ENCODE data around the gene CD300H.

Gene CD300H

DNA sequence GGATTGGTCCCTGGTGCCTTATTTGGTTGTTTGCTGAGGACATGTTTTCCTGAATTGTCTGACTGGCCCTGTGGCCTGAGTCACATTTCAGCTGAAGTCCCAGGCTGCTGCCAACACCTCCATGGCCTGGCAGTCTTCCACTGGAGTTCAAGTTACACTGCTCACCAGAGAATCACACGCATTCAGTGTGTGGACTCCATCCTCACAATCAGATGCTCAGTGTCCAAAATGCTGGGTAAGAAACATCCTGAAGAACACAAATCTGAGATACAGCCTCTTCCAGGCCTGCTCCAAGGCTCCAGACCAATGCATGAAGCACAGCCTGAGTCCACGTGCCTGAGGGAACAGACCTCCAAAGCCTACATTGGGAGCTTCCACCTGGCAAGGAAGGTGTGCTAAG lies 55.3 kb downstream of the CD300H start:
- H3K4me3 ChIP-seq (ENCODE audit: low read depth, low read length), result no peak overlapping the region
- no peaks in the 10 kb centered on the region for H3K9me3 ChIP-seq (ENCODE audit: control insufficient read depth, insufficient read depth, low read depth, low read length)
- no peaks in the 10 kb centered on the region for H3K36me3 ChIP-seq (ENCODE audit: control insufficient read depth in 2 of 2, insufficient read depth in 1 of 2, low read length in 2 of 2)
- no peaks in the 10 kb centered on the region for H3K4me1 ChIP-seq (ENCODE audit: control insufficient read depth, insufficient read depth, low read length)
- POLR2A ChIA-PET, result no interaction called here
- CTCF ChIA-PET, result interaction anchor here (0.6 to 1.9 kb wide), 3 partner anchors 9 to 346 kb away, joined by 3 to 8 read pairs (median 6); no protein-coding TSS in a partner anchor
- no peak for TF ChIP-seq ZNF76 (tag by site-specific recombination; IDR thresholded peaks at IDR 0.05; ENCODE audit: borderline replicate concordance, low read depth)
- no peak for TF ChIP-seq ZNF585B (tag by site-specific recombination; IDR thresholded peaks at IDR 0.05)
- TF ChIP-seq ZNF324 (tag by site-specific recombination; IDR thresholded peaks at IDR 0.05), result no peak
- no peak for TF ChIP-seq ZNF776 (tag by site-specific recombination; IDR thresholded peaks at IDR 0.05; ENCODE audit: borderline replicate concordance)
- TF ChIP-seq, protein P1, sequence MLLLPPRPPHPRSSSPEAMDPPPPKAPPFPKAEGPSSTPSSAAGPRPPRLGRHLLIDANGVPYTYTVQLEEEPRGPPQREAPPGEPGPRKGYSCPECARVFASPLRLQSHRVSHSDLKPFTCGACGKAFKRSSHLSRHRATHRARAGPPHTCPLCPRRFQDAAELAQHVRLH (tag by site-specific recombination; IDR thresholded peaks at IDR 0.05), result no peak
- TF ChIP-seq ZNF747 (tag by site-specific recombination; IDR thresholded peaks at IDR 0.05), result no peak
- TF ChIP-seq ZNF514 (tag by site-specific recombination; IDR thresholded peaks at IDR 0.05), result no peak
- TF ChIP-seq, protein P2, sequence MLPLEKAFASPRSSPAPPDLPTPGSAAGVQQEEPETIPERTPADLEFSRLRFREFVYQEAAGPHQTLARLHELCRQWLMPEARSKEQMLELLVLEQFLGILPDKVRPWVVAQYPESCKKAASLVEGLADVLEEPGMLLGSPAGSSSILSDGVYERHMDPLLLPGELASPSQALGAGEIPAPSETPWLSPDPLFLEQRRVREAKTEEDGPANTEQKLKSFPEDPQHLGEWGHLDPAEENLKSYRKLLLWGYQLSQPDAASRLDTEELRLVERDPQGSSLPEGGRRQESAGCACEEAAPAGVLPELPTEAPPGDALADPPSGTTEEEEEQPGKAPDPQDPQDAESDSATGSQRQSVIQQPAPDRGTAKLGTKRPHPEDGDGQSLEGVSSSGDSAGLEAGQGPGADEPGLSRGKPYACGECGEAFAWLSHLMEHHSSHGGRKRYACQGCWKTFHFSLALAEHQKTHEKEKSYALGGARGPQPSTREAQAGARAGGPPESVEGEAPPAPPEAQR (tag by site-specific recombination; IDR thresholded peaks at IDR 0.05), result no peak
- no peak for TF ChIP-seq ZNF560 (tag by site-specific recombination; IDR thresholded peaks at IDR 0.05; ENCODE audit: borderline replicate concordance)
- TF ChIP-seq ZNF221 (tag by site-specific recombination; IDR thresholded peaks at IDR 0.05; ENCODE audit: borderline replicate concordance), result no peak
- no peak for TF ChIP-seq ZNF555 (tag by site-specific recombination; conservative IDR thresholded peaks at IDR 0.05)
- TF ChIP-seq ZNF112 (tag by site-specific recombination; IDR thresholded peaks at IDR 0.05), result no peak
- no peak overlapping the region for H3K27ac ChIP-seq (ENCODE audit: extremely low read depth, low read depth, low read length)
